SHP77 treated with DMSO at 0.1 percent for 48 hours (cell line): ENCODE data around the gene C17orf67.

Experiments
- DNase-seq: peaks from one replicate; lab custom pipeline; 2025; lab: John Stamatoyannopoulos, UW

Gene C17orf67

GRCh38 chr17:56833809-56834379, at the start of gene C17orf67, which contains the start of gene DGKE:
C17orf67 (minus strand) TSS chr17:56833920; CDS start chr17:56815810, 18,110 bp downstream.
DGKE (plus strand) TSS chr17:56834151; CDS start chr17:56834796, 645 bp downstream.
- no peak for DNase-seq

GRCh38 chr17:56881685-56882295, 48.1 kb upstream of the C17orf67 start:
- no peak for DNase-seq

- DNase-seq = no peak
Measured at GRCh38 chr17:56880571-56880970, 46.9 kb upstream of the C17orf67 start.

- no peak for DNase-seq
Measured at GRCh38 chr17:56880133-56880532, 46.4 kb upstream of the C17orf67 start.

GRCh38 chr17:56879280-56879679, 45.6 kb upstream of the C17orf67 start:
- no peak for DNase-seq

GRCh38 chr17:56876766-56877179, 43.1 kb upstream of the C17orf67 start:
- no peak for DNase-seq

- no peak for DNase-seq
Measured at GRCh38 chr17:56870081-56870651, 36.4 kb upstream of the C17orf67 start.

- DNase-seq = no peak
Measured at GRCh38 chr17:56868716-56869115, 35.0 kb upstream of the C17orf67 start.

GRCh38 chr17:56867948-56868376, 34.2 kb upstream of the C17orf67 start:
- DNase-seq = no peak

GRCh38 chr17:56866496-56866895, 32.8 kb upstream of the C17orf67 start:
- no peak for DNase-seq

GRCh38 chr17:56866076-56866475, 32.4 kb upstream of the C17orf67 start:
- DNase-seq = no peak

GRCh38 chr17:56863974-56864373, 30.3 kb upstream of the C17orf67 start:
- DNase-seq = no peak

- no peak for DNase-seq
Measured at GRCh38 chr17:56861899-56862298, 28.2 kb upstream of the C17orf67 start.

- no peak for DNase-seq
Measured at GRCh38 chr17:56851008-56851407, 17.3 kb upstream of the C17orf67 start.

- DNase-seq = no peak
Measured at GRCh38 chr17:56850591-56850990, 16.9 kb upstream of the C17orf67 start.

GRCh38 chr17:56849131-56849530, 15.4 kb upstream of the C17orf67 start:
- no peak for DNase-seq

- no peak for DNase-seq
Measured at GRCh38 chr17:56847106-56847505, 13.4 kb upstream of the C17orf67 start.

GRCh38 chr17:56845934-56846333, 12.2 kb upstream of the C17orf67 start:
- no peak for DNase-seq

- DNase-seq = no peak
Measured at GRCh38 chr17:56842577-56842976, 8.9 kb upstream of the C17orf67 start.

GRCh38 chr17:56838687-56839086, 5.0 kb upstream of the C17orf67 start:
- DNase-seq = no peak

GRCh38 chr17:56835264-56835585, 1.5 kb upstream of the C17orf67 start:
- no peak for DNase-seq

- DNase-seq = no peak
Measured at GRCh38 chr17:56834380-56835263, 902 bp upstream of the C17orf67 start.
